ENCODE data around the gene LMAN1L.

The LMAN1L gene

GRCh38 chr15:74864296-74864695, 51.7 kb downstream of the LMAN1L start:
- Mint-ChIP-seq H3K9me3 (no peaks in the 10 kb centered on the region), H3K4me1 (peaks cover 66% of the 10 kb centered on the region), H3K4me3 (no peak overlapping the region), H3K27ac (no peak overlapping the region), H3K27me3 (no peaks in the 10 kb centered on the region)
- DNase-seq (no peak), ATAC-seq (no peak)

GRCh38 chr15:74865316-74865715, 52.7 kb downstream of the LMAN1L start:
- Mint-ChIP-seq H3K27ac (peak overlapping the region in 1 of 2 donors; percentile 87), H3K4me3 (no peak overlapping the region), H3K27me3 (no peaks in the 10 kb centered on the region), H3K4me1 (peaks cover 68% of the 10 kb centered on the region), H3K9me3 (no peaks in the 10 kb centered on the region)
- ATAC-seq (no peak), DNase-seq (no peak)

GRCh38 chr15:74866090-74866489, 53.5 kb downstream of the LMAN1L start:
- H3K27ac Mint-ChIP-seq = no peak overlapping the region
- no peaks in the 10 kb centered on the region for H3K9me3 Mint-ChIP-seq
- H3K27me3 Mint-ChIP-seq = no peaks in the 10 kb centered on the region
- H3K4me3 Mint-ChIP-seq = no peak overlapping the region
- peaks cover 76% of the 10 kb centered on the region for H3K4me1 Mint-ChIP-seq
- ATAC-seq = no peak
- no peak for DNase-seq

- DNase-seq (no peak), ATAC-seq (no peak)
- H3K27me3 Mint-ChIP-seq = no peaks in the 10 kb centered on the region
- H3K9me3 Mint-ChIP-seq = no peaks in the 10 kb centered on the region
- H3K27ac Mint-ChIP-seq = peak overlapping the region in 1 of 2 donors; percentile 48
- H3K4me1 Mint-ChIP-seq = peaks cover 91% of the 10 kb centered on the region
- peak overlapping the region; percentile 6 to 52 for H3K4me3 Mint-ChIP-seq
Measured at GRCh38 chr15:74867466-74868038, 54.9 kb downstream of the LMAN1L start.

- Mint-ChIP-seq H3K27me3 (no peaks in the 10 kb centered on the region), H3K4me3 (peak overlapping the region; percentile 6 to 52), H3K4me1 (peaks cover 94% of the 10 kb centered on the region), H3K9me3 (no peaks in the 10 kb centered on the region), H3K27ac (peak overlapping the region in 1 of 2 donors; percentile 48)
- ATAC-seq (no peak), DNase-seq (no peak)
Measured at GRCh38 chr15:74868059-74868458, 55.4 kb downstream of the LMAN1L start.

- Mint-ChIP-seq H3K27me3 (no peaks in the 10 kb centered on the region), H3K9me3 (no peaks in the 10 kb centered on the region), H3K4me1 (peaks cover 92% of the 10 kb centered on the region), H3K27ac (no peak overlapping the region), H3K4me3 (peak overlapping the region; percentile 73 to 98)
- ATAC-seq (no peak), DNase-seq (no peak)
Measured at GRCh38 chr15:74869372-74869725, 56.7 kb downstream of the LMAN1L start.

- Mint-ChIP-seq H3K4me1 (peaks cover 88% of the 10 kb centered on the region), H3K27ac (peak overlapping the region; percentile 72 to 81), H3K4me3 (peak overlapping the region; percentile 73 to 98), H3K9me3 (no peaks in the 10 kb centered on the region), H3K27me3 (no peaks in the 10 kb centered on the region)
- peak; percentile 21 to 63 for DNase-seq
- ATAC-seq = peak; percentile 76
Measured at GRCh38 chr15:74869726-74870407, 57.2 kb downstream of the LMAN1L start.

GRCh38 chr15:74870436-74871215, 58.0 kb downstream of the LMAN1L start:
- DNase-seq (no peak), ATAC-seq (no peak)
- H3K27ac Mint-ChIP-seq = peak overlapping the region; percentile 73 to 83
- peaks cover 88% of the 10 kb centered on the region for H3K4me1 Mint-ChIP-seq
- peaks cover 0 to 7% of the 10 kb centered on the region in 2 donors for H3K9me3 Mint-ChIP-seq
- no peaks in the 10 kb centered on the region for H3K27me3 Mint-ChIP-seq
- peak overlapping the region; percentile 73 to 98 for H3K4me3 Mint-ChIP-seq

GRCh38 chr15:74872702-74873035, 60.0 kb downstream of the LMAN1L start:
- Mint-ChIP-seq H3K9me3 (peaks cover 0 to 7% of the 10 kb centered on the region in 2 donors), H3K4me3 (peak overlapping the region; percentile 96 to 98), H3K4me1 (peaks cover 73% of the 10 kb centered on the region), H3K27ac (peak overlapping the region; percentile 93 to 98), H3K27me3 (no peaks in the 10 kb centered on the region)
- ATAC-seq (no peak), DNase-seq (no peak)

GRCh38 chr15:74873036-74873755, 60.6 kb downstream of the LMAN1L start, which contains the start of gene SCAMP2:
SCAMP2 (minus strand) TSS chr15:74873365; CDS start chr15:74873255, 110 bp downstream.
- Mint-ChIP-seq H3K27me3 (no peaks in the 10 kb centered on the region), H3K27ac (peak within 1 kb of the TSS; percentile 94 to 98), H3K9me3 (peaks cover 0 to 7% of the 10 kb centered on the region in 2 donors), H3K4me1 (peaks cover 68% of the 10 kb centered on the region), H3K4me3 (peak within 1 kb of the TSS; percentile 96 to 98)
- peak; percentile 92 to 93 for DNase-seq
- peak; percentile 94 for ATAC-seq

- Mint-ChIP-seq H3K27ac (peak overlapping the region in 1 of 2 donors; percentile 52), H3K4me1 (peaks cover 61% of the 10 kb centered on the region), H3K9me3 (peaks cover 0 to 7% of the 10 kb centered on the region in 2 donors), H3K27me3 (no peaks in the 10 kb centered on the region), H3K4me3 (peak overlapping the region; percentile 96 to 98)
- DNase-seq (peak in 1 of 2 donors; percentile 38), ATAC-seq (no peak)
Measured at GRCh38 chr15:74873756-74874424, 61.3 kb downstream of the LMAN1L start.
